ENCODE data around the gene DNMBP.

- TF ChIP-seq CTCF (IDR thresholded peaks at IDR 0.05): no peak
- no peak for TF ChIP-seq POLR2A (IDR thresholded peaks at IDR 0.05)
Observed at GRCh38 chr10:99938563-99938962, 71.2 kb downstream of the DNMBP start.
